WTC11 (cell line): Measurements from ENCODE around the gene ARHGAP8. TPM values are rescaled to one million over a fixed set of nuclear protein-coding genes. Genes with fewer than 3 reads are reported as not detected.

Source experiments
- ATAC-seq: fragments of 200-7000 bp; cut with Tn5 transposase; 2 replicates; pipeline ENCODE4 v1.10.0; 2021; ENCODE audit warnings: mild to moderate bottlenecking, moderate library complexity
- CTCF ChIA-PET: fragments of 300-600 bp; sonication (Branson Sonifier 250); formaldehyde crosslinking; loops from one replicate; lab custom pipeline; 2021; ENCODE audit warnings: antibody characterized with exemption; lab: Charles Lee
- POLR2A ChIA-PET: fragments of 350-600 bp; sonication (Branson Sonifier 250); formaldehyde crosslinking; loops from one replicate; lab custom pipeline; 2021; ENCODE audit warnings: antibody characterized with exemption; lab: Charles Lee
- DNase-seq: peaks from one replicate; pipeline ENCODE4 v3.0.0; 2021; ENCODE audit warnings: low spot score
- H3K27ac Mint-ChIP-seq: 2 replicates; pipeline ENCODE4 v1.8.0; 2021; ENCODE audit warnings: mixed read lengths
- H3K27me3 Mint-ChIP-seq: 2 replicates; pipeline ENCODE4 v1.8.0; 2021; ENCODE audit warnings: low read depth, mild to moderate bottlenecking, moderate library complexity, mixed read lengths
- H3K36me3 Mint-ChIP-seq: 2 replicates; pipeline ENCODE4 v1.8.0; 2021; ENCODE audit warnings: mixed read lengths
- H3K4me1 Mint-ChIP-seq: 2 replicates; pipeline ENCODE4 v1.8.0; 2022; ENCODE audit warnings: mixed read lengths
- H3K4me3 Mint-ChIP-seq: 2 replicates; pipeline ENCODE4 v1.8.0; 2021; ENCODE audit warnings: mild to moderate bottlenecking, moderate library complexity, mixed read lengths
- H3K9me3 Mint-ChIP-seq: 2 replicates; pipeline ENCODE4 v1.8.0; 2021; ENCODE audit warnings: mixed read lengths
- FOXP1 ChIP-seq: sonication (generic); formaldehyde crosslinking; IDR thresholded peaks from 2 replicates; pipeline ENCODE4 v1.8.0; 2022; ENCODE audit warnings: missing genetic modification reagents, mild to moderate bottlenecking, moderate library complexity, borderline replicate concordance
- FOXP4 ChIP-seq: sonication (generic); formaldehyde crosslinking; IDR thresholded peaks from 2 replicates; pipeline ENCODE4 v1.8.0; 2022; ENCODE audit warnings: mild to moderate bottlenecking, missing genetic modification reagents
- IRF2 ChIP-seq: sonication (generic); formaldehyde crosslinking; IDR thresholded peaks from 2 replicates; pipeline ENCODE4 v1.8.0; 2022; ENCODE audit warnings: low read depth, missing genetic modification reagents, borderline replicate concordance
- JUN ChIP-seq: sonication (generic); formaldehyde crosslinking; IDR thresholded peaks from 2 replicates; pipeline ENCODE4 v1.8.0; 2023; ENCODE audit warnings: mild to moderate bottlenecking, missing genetic modification reagents
- MYBL2 ChIP-seq: sonication (generic); formaldehyde crosslinking; IDR thresholded peaks from 2 replicates; pipeline ENCODE4 v1.8.1; 2023; ENCODE audit warnings: mild to moderate bottlenecking, moderate library complexity, missing genetic modification reagents
- NFATC4 ChIP-seq: fragments of 250-450 bp; sonication (Bioruptor Pico); IDR thresholded peaks from 2 replicates; pipeline ENCODE4 v1.9.0; 2021; ENCODE audit warnings: mild to moderate bottlenecking
- SMAD3 ChIP-seq: sonication (generic); formaldehyde crosslinking; IDR thresholded peaks from 2 replicates; pipeline ENCODE4 v1.8.0; 2022; ENCODE audit warnings: missing genetic modification reagents, mild to moderate bottlenecking, borderline replicate concordance
- SOX15 ChIP-seq: fragments of 250-450 bp; sonication (Bioruptor Pico); IDR thresholded peaks from 2 replicates; pipeline ENCODE4 v1.9.0; 2021; ENCODE audit warnings: mild to moderate bottlenecking
- ZBTB43 ChIP-seq: sonication (generic); formaldehyde crosslinking; IDR thresholded peaks from 2 replicates; pipeline ENCODE4 v1.8.1; 2023; ENCODE audit warnings: mild to moderate bottlenecking, missing genetic modification reagents
- ZNF232 ChIP-seq: sonication (generic); formaldehyde crosslinking; IDR thresholded peaks from 2 replicates; pipeline ENCODE4 v1.8.0; 2022; ENCODE audit warnings: mild to moderate bottlenecking, missing genetic modification reagents
- total RNA-seq: library from RNA; stranded (reverse); gene quantifications from 3 replicates; pipeline ENCODE4 v1.2.3, GENCODE V29; 2021
- TF ChIP-seq, protein P1 (sequence below): sonication (generic); formaldehyde crosslinking; IDR thresholded peaks from 2 replicates; pipeline ENCODE4 v1.8.0; 2023; ENCODE audit warnings: missing genetic modification reagents
- TF ChIP-seq, protein P2 (sequence below): fragments of 250-450 bp; sonication (Bioruptor Pico); conservative IDR thresholded peaks from 2 replicates; pipeline ENCODE4 v1.9.0; 2021; ENCODE audit warnings: mild to moderate bottlenecking
- TF ChIP-seq, protein P3 (sequence below): sonication (generic); formaldehyde crosslinking; IDR thresholded peaks from 2 replicates; pipeline ENCODE4 v1.8.1; 2022; ENCODE audit warnings: missing genetic modification reagents, borderline replicate concordance
- TF ChIP-seq, protein P4 (sequence below): sonication (generic); formaldehyde crosslinking; IDR thresholded peaks from 2 replicates; pipeline ENCODE4 v1.8.0; 2022; ENCODE audit warnings: mild to moderate bottlenecking, missing genetic modification reagents
- TF ChIP-seq, protein P5 (sequence below): sonication (generic); formaldehyde crosslinking; conservative IDR thresholded peaks from 2 replicates; pipeline ENCODE4 v1.8.1; 2022; ENCODE audit warnings: mild to moderate bottlenecking, missing genetic modification reagents

The ARHGAP8 gene
- total RNA-seq, 1 experiment from 2014 or later = 61.4 TPM

DNA sequence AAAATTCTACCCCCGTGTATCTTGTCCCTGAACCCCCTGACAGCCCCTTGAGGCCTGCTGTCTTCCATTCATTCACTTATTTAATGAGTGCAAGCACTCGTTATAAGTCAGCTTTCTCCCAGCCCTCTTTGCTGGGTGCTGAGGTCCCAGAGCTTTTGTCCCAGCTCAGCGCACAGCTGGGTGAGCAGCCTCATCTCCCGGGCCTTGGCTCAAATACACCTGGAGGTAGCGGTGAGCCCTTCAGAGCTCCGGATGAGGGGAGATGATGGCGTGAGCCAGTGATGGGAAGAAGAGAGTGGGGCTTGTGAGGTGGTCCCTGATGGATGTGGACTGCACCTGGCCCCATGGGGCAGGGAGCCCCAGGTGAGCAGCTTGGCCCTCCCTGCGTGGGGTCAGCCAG lies 18.1 kb upstream of the ARHGAP8 start:
- ChIA-PET POLR2A (no interaction called here), CTCF (interaction anchor here (1.3 to 3.0 kb wide), 4 partner anchors 36 to 65 kb away, joined by 4 to 30 read pairs (median 13); no protein-coding TSS in a partner anchor)
- Mint-ChIP-seq H3K27me3 (no peaks in the 10 kb centered on the region), H3K9me3 (no peaks in the 10 kb centered on the region; the same call in 1 of the 2 replicates), H3K4me3 (no peak overlapping the region), H3K4me1 (peaks cover 16% of the 10 kb centered on the region), H3K27ac (no peak overlapping the region; the same call in 1 of the 2 replicates), H3K36me3 (no peaks in the 10 kb centered on the region; the same call in 1 of the 2 replicates)
- TF ChIP-seq, protein P1, sequence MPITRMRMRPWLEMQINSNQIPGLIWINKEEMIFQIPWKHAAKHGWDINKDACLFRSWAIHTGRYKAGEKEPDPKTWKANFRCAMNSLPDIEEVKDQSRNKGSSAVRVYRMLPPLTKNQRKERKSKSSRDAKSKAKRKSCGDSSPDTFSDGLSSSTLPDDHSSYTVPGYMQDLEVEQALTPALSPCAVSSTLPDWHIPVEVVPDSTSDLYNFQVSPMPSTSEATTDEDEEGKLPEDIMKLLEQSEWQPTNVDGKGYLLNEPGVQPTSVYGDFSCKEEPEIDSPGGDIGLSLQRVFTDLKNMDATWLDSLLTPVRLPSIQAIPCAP = no peak
- TF ChIP-seq, protein P2, sequence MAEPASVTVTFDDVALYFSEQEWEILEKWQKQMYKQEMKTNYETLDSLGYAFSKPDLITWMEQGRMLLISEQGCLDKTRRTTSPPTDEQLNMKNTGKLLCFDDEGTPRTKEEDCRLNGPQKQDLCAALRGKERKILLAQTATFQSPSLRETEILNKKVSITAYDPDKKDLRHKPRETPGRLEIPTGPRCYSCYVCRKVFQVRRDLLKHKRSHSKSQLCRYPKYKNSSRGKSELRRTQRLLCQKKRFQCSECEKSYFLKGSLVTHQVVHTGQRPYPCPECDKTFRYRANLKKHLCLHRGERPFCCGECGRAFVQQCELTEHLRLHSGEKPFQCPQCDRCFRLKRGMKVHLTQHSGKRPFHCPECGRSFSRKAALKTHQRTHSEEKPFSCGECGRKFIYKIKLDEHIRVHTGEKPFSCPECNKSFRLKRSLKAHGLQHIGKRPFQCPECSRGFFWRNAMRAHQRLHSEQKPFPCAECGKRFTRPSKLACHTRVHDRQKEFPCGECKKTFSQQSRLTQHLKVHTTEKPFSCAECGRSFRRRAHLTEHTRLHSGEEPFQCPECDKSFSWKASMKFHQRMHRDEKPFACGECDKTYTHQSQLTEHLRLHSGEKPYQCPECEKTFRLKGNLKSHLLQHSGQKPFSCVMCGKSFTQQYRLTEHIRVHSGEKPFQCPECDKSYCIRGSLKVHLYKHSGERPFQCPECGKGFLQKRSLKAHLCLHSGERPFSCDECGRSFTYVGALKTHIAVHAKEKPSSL (CRISPR knock-in tag) = no peak
- TF ChIP-seq FOXP1 (CRISPR knock-in tag) (no peak), MYBL2 (CRISPR knock-in tag) (no peak), JUN (no peak), ZNF232 (no peak), SMAD3 (no peak), FOXP4 (CRISPR knock-in tag) (no peak), NFATC4 (CRISPR knock-in tag) (no peak), SOX15 (CRISPR knock-in tag) (no peak), ZBTB43 (CRISPR knock-in tag) (no peak), IRF2 (CRISPR knock-in tag) (no peak)
- TF ChIP-seq, protein P3, sequence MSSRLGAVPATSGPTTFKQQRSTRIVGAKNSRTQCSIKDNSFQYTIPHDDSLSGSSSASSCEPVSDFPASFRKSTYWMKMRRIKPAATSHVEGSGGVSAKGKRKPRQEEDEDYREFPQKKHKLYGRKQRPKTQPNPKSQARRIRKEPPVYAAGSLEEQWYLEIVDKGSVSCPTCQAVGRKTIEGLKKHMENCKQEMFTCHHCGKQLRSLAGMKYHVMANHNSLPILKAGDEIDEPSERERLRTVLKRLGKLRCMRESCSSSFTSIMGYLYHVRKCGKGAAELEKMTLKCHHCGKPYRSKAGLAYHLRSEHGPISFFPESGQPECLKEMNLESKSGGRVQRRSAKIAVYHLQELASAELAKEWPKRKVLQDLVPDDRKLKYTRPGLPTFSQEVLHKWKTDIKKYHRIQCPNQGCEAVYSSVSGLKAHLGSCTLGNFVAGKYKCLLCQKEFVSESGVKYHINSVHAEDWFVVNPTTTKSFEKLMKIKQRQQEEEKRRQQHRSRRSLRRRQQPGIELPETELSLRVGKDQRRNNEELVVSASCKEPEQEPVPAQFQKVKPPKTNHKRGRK (CRISPR knock-in tag) = no peak
- TF ChIP-seq, protein P4, sequence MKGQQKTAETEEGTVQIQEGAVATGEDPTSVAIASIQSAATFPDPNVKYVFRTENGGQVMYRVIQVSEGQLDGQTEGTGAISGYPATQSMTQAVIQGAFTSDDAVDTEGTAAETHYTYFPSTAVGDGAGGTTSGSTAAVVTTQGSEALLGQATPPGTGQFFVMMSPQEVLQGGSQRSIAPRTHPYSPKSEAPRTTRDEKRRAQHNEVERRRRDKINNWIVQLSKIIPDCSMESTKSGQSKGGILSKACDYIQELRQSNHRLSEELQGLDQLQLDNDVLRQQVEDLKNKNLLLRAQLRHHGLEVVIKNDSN (CRISPR knock-in tag) = no peak
- TF ChIP-seq, protein P5, sequence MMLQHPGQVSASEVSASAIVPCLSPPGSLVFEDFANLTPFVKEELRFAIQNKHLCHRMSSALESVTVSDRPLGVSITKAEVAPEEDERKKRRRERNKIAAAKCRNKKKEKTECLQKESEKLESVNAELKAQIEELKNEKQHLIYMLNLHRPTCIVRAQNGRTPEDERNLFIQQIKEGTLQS (CRISPR knock-in tag) = no peak
- ATAC-seq = no peak
- DNase-seq = no peak
